Measurements from ENCODE around the gene OIT3.

Gene OIT3

GRCh38 chr10:72879245-72879644, 14.3 kb upstream of the OIT3 start:
- Histone ChIP-seq H3K27me3 (no peaks in the 10 kb centered on the region), H3K4me3 (no peak overlapping the region), H3K9me3 (no peaks in the 10 kb centered on the region), H3K4me1 (no peaks in the 10 kb centered on the region), H3K36me3 (peaks cover 5 to 14% (median 5%) of the 10 kb centered on the region in 3 donors), H3K27ac (no peak overlapping the region)
- intact Hi-C loops (cut with DNase I; ENCODE audit: low total_unique reads), result loop anchor here (10.0 kb wide), 1 partner anchor 514 kb away; no protein-coding TSS in a partner anchor
- TF ChIP-seq CTCF (IDR thresholded peaks at IDR 0.05), result no peak
- no peak for DNase-seq

GRCh38 chr10:72881291-72881690, 12.2 kb upstream of the OIT3 start:
- Histone ChIP-seq H3K4me3 (no peak overlapping the region), H3K27me3 (no peaks in the 10 kb centered on the region), H3K9me3 (no peaks in the 10 kb centered on the region), H3K27ac (no peak overlapping the region), H3K36me3 (peaks cover 21 to 28% (median 21%) of the 10 kb centered on the region in 3 donors), H3K4me1 (no peaks in the 10 kb centered on the region)
- intact Hi-C loops (cut with DNase I; ENCODE audit: low total_unique reads), result no loop called here
- no peak for DNase-seq
- TF ChIP-seq CTCF (IDR thresholded peaks at IDR 0.05), result no peak

GRCh38 chr10:72883861-72884260, 9.7 kb upstream of the OIT3 start:
- Histone ChIP-seq H3K36me3 (peaks cover 40 to 48% (median 46%) of the 10 kb centered on the region in 3 donors), H3K4me3 (no peak overlapping the region), H3K9me3 (no peaks in the 10 kb centered on the region), H3K4me1 (no peaks in the 10 kb centered on the region), H3K27me3 (no peaks in the 10 kb centered on the region), H3K27ac (no peak overlapping the region)
- intact Hi-C loops (cut with DNase I; ENCODE audit: low total_unique reads), result no loop called here
- TF ChIP-seq CTCF (IDR thresholded peaks at IDR 0.05), result no peak
- DNase-seq, result no peak

- Histone ChIP-seq H3K36me3 (peaks cover 39 to 46% (median 40%) of the 10 kb centered on the region in 3 donors), H3K27ac (no peak overlapping the region), H3K4me3 (no peak overlapping the region), H3K9me3 (no peaks in the 10 kb centered on the region), H3K4me1 (no peaks in the 10 kb centered on the region), H3K27me3 (no peaks in the 10 kb centered on the region)
- intact Hi-C loops (cut with DNase I; ENCODE audit: low total_unique reads), result no loop called here
- no peak for DNase-seq
- no peak for TF ChIP-seq CTCF (IDR thresholded peaks at IDR 0.05)
Observed at GRCh38 chr10:72885953-72886352, 7.6 kb upstream of the OIT3 start.

- H3K36me3 ChIP-seq, result peaks cover 39 to 46% (median 40%) of the 10 kb centered on the region in 3 donors
- H3K27me3 ChIP-seq, result no peaks in the 10 kb centered on the region
- no peak for TF ChIP-seq CTCF (IDR thresholded peaks at IDR 0.05)
- DNase-seq, result no peak
- no peaks in the 10 kb centered on the region for H3K9me3 ChIP-seq
- no peaks in the 10 kb centered on the region for H3K4me1 ChIP-seq
- H3K4me3 ChIP-seq, result no peak overlapping the region
- H3K27ac ChIP-seq, result no peak overlapping the region
- intact Hi-C loops (cut with DNase I; ENCODE audit: low total_unique reads), result no loop called here
Observed at GRCh38 chr10:72886621-72887020, 6.9 kb upstream of the OIT3 start.

- H3K36me3 ChIP-seq, result peaks cover 39 to 46% (median 40%) of the 10 kb centered on the region in 3 donors
Observed at GRCh38 chr10:72887043-72887442, 6.5 kb upstream of the OIT3 start.

More at GRCh38 chr10:72887043-72887442, 6.5 kb upstream of the OIT3 start:
- Histone ChIP-seq H3K4me1 (no peaks in the 10 kb centered on the region), H3K27me3 (no peaks in the 10 kb centered on the region), H3K27ac (no peak overlapping the region), H3K9me3 (no peaks in the 10 kb centered on the region), H3K4me3 (no peak overlapping the region)
- TF ChIP-seq CTCF (IDR thresholded peaks at IDR 0.05), result no peak
- no peak for DNase-seq
- intact Hi-C loops (cut with DNase I; ENCODE audit: low total_unique reads), result no loop called here
